ENCODE measurements around the gene KCTD16. TPM values are rescaled to one million over a fixed set of nuclear protein-coding genes. Genes with fewer than 3 reads are reported as not detected.

KCTD16 gene
- total and polyA plus RNA-seq, 12 donors = 0.02 to 0.42 (median 0.10) TPM; not detected in 2

DNA sequence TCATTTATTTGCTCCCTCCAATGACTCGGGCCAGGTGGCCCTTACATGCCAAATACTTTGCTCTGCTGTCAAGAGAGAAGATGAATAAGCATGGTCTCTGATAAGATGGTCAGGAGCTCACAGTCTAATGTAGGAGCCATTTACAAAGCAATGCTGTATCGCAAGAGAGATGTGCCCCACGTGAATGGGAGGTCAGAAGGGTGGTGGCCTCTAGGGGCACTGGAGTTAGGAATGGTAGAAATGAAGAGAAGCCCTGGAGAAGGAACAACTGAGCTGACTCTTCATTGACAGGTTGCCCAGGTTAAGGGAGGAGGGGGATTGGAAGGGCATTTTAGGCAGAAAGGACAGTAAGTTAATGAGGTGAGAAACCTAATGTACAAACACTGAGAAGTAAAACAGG, 286.5 kb downstream of the KCTD16 start:
- Histone ChIP-seq H3K27ac (no peak overlapping the region), H3K36me3 (no peaks in the 10 kb centered on the region), H3K9me3 (no peaks in the 10 kb centered on the region), H3K27me3 (no peaks in the 10 kb centered on the region), H3K4me1 (no peaks in the 10 kb centered on the region), H3K4me3 (no peak overlapping the region)
- intact Hi-C loops (cut with DNase I) = no loop called here
- TF ChIP-seq, protein P1, sequence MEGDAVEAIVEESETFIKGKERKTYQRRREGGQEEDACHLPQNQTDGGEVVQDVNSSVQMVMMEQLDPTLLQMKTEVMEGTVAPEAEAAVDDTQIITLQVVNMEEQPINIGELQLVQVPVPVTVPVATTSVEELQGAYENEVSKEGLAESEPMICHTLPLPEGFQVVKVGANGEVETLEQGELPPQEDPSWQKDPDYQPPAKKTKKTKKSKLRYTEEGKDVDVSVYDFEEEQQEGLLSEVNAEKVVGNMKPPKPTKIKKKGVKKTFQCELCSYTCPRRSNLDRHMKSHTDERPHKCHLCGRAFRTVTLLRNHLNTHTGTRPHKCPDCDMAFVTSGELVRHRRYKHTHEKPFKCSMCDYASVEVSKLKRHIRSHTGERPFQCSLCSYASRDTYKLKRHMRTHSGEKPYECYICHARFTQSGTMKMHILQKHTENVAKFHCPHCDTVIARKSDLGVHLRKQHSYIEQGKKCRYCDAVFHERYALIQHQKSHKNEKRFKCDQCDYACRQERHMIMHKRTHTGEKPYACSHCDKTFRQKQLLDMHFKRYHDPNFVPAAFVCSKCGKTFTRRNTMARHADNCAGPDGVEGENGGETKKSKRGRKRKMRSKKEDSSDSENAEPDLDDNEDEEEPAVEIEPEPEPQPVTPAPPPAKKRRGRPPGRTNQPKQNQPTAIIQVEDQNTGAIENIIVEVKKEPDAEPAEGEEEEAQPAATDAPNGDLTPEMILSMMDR (IDR thresholded peaks at IDR 0.05) = no peak
- no peak for DNase-seq
- no peak for ATAC-seq
- 61 to 71% methylated on average over 3 of the region's 3 CpGs for WGBS, 2 donors

DNA sequence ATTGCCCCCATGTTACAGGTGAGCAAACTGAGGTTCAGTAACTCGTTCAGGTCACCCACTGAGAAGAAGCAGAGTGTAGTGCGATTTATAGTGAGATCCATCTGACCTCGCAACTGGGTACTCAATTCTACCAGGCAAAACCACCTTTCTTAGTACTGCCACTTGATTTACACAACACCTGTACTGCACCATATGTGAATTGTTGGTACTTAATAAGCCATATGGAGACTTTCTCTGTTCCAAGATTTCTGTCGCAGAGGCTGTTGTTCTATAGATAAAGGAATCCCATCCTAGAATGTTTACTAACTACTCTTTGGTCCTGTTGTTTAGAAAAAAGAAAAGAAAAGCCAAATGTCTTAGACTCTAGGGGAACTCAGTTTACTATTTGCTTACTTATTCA, 287.5 kb downstream of the KCTD16 start:
- H3K4me3 ChIP-seq = no peak overlapping the region
- ATAC-seq (no peak), DNase-seq (no peak)
- H3K27me3 ChIP-seq = no peaks in the 10 kb centered on the region
- WGBS, 2 donors = 90 to 93% methylated on average over 4 of the region's 4 CpGs
- no peaks in the 10 kb centered on the region for H3K4me1 ChIP-seq
- TF ChIP-seq, protein P1 (IDR thresholded peaks at IDR 0.05) = no peak
- H3K9me3 ChIP-seq = no peaks in the 10 kb centered on the region
- H3K36me3 ChIP-seq = no peaks in the 10 kb centered on the region
- no peak overlapping the region for H3K27ac ChIP-seq
- intact Hi-C loops (cut with DNase I) = no loop called here

- Histone ChIP-seq H3K36me3 (no peaks in the 10 kb centered on the region), H3K4me3 (no peak overlapping the region), H3K4me1 (no peaks in the 10 kb centered on the region), H3K27me3 (no peaks in the 10 kb centered on the region), H3K27ac (no peak overlapping the region), H3K9me3 (no peaks in the 10 kb centered on the region)
- WGBS, 2 donors = 66 to 67% methylated on average over 1 of the region's 1 CpG
- ATAC-seq (no peak), DNase-seq (no peak)
- intact Hi-C loops (cut with DNase I) = no loop called here
- TF ChIP-seq, protein P1 (IDR thresholded peaks at IDR 0.05) = no peak
Observed at GRCh38 chr5:144460600-144460999, 289.9 kb downstream of the KCTD16 start.

GRCh38 chr5:144462577-144462976, 291.9 kb downstream of the KCTD16 start:
- DNase-seq (no peak), ATAC-seq (no peak)
- intact Hi-C loops (cut with DNase I) = no loop called here
- 69 to 71% methylated on average over 2 of the region's 2 CpGs for WGBS, 2 donors
- no peaks in the 10 kb centered on the region for H3K9me3 ChIP-seq
- H3K4me1 ChIP-seq = no peaks in the 10 kb centered on the region
- H3K27me3 ChIP-seq = peaks cover 0 to 4% (median 0%) of the 10 kb centered on the region in 7 donors
- TF ChIP-seq, protein P1 (IDR thresholded peaks at IDR 0.05) = no peak
- H3K27ac ChIP-seq = no peak overlapping the region
- H3K36me3 ChIP-seq = no peaks in the 10 kb centered on the region
- H3K4me3 ChIP-seq = no peak overlapping the region

Data from heart right ventricle (tissue), 16 donors.